HEK293 (cell line): ENCODE results near the gene NFIX.

Experiments used
- CTCF ChIP-seq: fragments of 450-650 bp; formaldehyde crosslinking; IDR thresholded peaks from 2 replicates; pipeline ENCODE4 v1.5.1; 2016; ENCODE audit warnings: missing biosample characterization, missing genetic modification characterization
- GLI4 ChIP-seq: fragments of 450-650 bp; formaldehyde crosslinking; IDR thresholded peaks from 2 replicates; pipeline ENCODE4 v1.5.1; 2016; ENCODE audit warnings: missing biosample characterization, missing genetic modification characterization
- MYNN ChIP-seq: fragments of 450-650 bp; formaldehyde crosslinking; IDR thresholded peaks from 2 replicates; pipeline ENCODE4 v1.5.1; 2016; ENCODE audit warnings: missing biosample characterization, missing genetic modification characterization, borderline replicate concordance
- REST ChIP-seq: fragments of 450-650 bp; formaldehyde crosslinking; IDR thresholded peaks from 2 replicates; pipeline ENCODE4 v1.5.1; 2016; ENCODE audit warnings: missing biosample characterization, missing genetic modification characterization
- SP7 ChIP-seq: fragments of 450-650 bp; formaldehyde crosslinking; IDR thresholded peaks from 2 replicates; pipeline ENCODE4 v1.5.1; 2016; ENCODE audit warnings: missing biosample characterization, missing genetic modification characterization
- TCF7L2 ChIP-seq: IDR thresholded peaks from 2 replicates; pipeline ENCODE4 v1.6.1; 2011; ENCODE audit warnings: low read depth, mild to moderate bottlenecking, inconsistent platforms, low read length, moderate library complexity, borderline replicate concordance
- ZBTB20 ChIP-seq: fragments of 450-650 bp; formaldehyde crosslinking; IDR thresholded peaks from 2 replicates; pipeline ENCODE4 v1.5.1; 2016; ENCODE audit warnings: missing biosample characterization, missing genetic modification characterization
- ZIC2 ChIP-seq: fragments of 450-650 bp; formaldehyde crosslinking; IDR thresholded peaks from 2 replicates; pipeline ENCODE4 v1.5.1; 2016; ENCODE audit warnings: missing biosample characterization, missing genetic modification characterization
- ZNF23 ChIP-seq: fragments of 450-650 bp; formaldehyde crosslinking; IDR thresholded peaks from 2 replicates; pipeline ENCODE4 v1.5.1; 2016; ENCODE audit warnings: missing biosample characterization, missing genetic modification characterization, borderline replicate concordance
- ZNF292 ChIP-seq: fragments of 450-650 bp; formaldehyde crosslinking; IDR thresholded peaks from 2 replicates; pipeline ENCODE4 v1.5.1; 2016; ENCODE audit warnings: low read depth, missing biosample characterization, missing genetic modification characterization, borderline replicate concordance
- ZNF341 ChIP-seq: fragments of 450-650 bp; formaldehyde crosslinking; IDR thresholded peaks from 2 replicates; pipeline ENCODE4; 2016; ENCODE audit warnings: low read depth, missing biosample characterization, missing genetic modification characterization
- ZNF398 ChIP-seq: fragments of 450-650 bp; formaldehyde crosslinking; IDR thresholded peaks from 2 replicates; pipeline ENCODE4 v1.5.1; 2017; ENCODE audit warnings: missing biosample characterization, missing genetic modification characterization
- ZNF513 ChIP-seq: fragments of 450-650 bp; IDR thresholded peaks from 2 replicates; pipeline ENCODE4 v1.5.1; 2018; ENCODE audit warnings: missing biosample characterization, missing genetic modification characterization
- ZNF654 ChIP-seq: fragments of 450-650 bp; formaldehyde crosslinking; IDR thresholded peaks from 2 replicates; pipeline ENCODE4 v1.5.1; 2016; ENCODE audit warnings: low read depth, missing biosample characterization, missing genetic modification characterization

GRCh38 chr19:13083627-13084026 lies 88.4 kb downstream of the NFIX start:
- TF ChIP-seq GLI4 (no peak), ZNF398 (tag by site-specific recombination) (no peak), CTCF (tag by site-specific recombination) (no peak), MYNN (no peak), TCF7L2 (no peak), SP7 (tag by site-specific recombination) (no peak), ZNF341 (tag by site-specific recombination) (no peak), REST (tag by site-specific recombination) (no peak), ZNF513 (tag by site-specific recombination) (no peak), ZNF654 (tag by site-specific recombination) (no peak), ZNF23 (tag by site-specific recombination) (no peak), ZBTB20 (tag by site-specific recombination) (no peak), ZIC2 (tag by site-specific recombination) (peak; percentile 59), ZNF292 (no peak)
